ENCODE results near the gene NGEF.
"Not testable (repeated sequence)": the region's sequence is repeated elsewhere in the genome, so short reads cannot be mapped to it uniquely, and the experiment has no call there.

NGEF gene

GRCh38 chr2:232860593-232861241 is 152.3 kb downstream of the NGEF start:
- no peak for DNase-seq (ENCODE audit: insufficient read length, low spot score)
- TF ChIP-seq CTCF (IDR thresholded peaks at IDR 0.05; ENCODE audit: insufficient read depth, missing control alignments), result no peak
- FAIRE-seq, result no peak

- no peak for TF ChIP-seq CTCF (IDR thresholded peaks at IDR 0.05; ENCODE audit: insufficient read depth, missing control alignments)
- no peak for FAIRE-seq
Measured at GRCh38 chr2:232859385-232859916, 153.6 kb downstream of the NGEF start.

GRCh38 chr2:232857158-232857563 is 155.9 kb downstream of the NGEF start:
- DNase-seq (ENCODE audit: insufficient read length, low spot score), result no peak

More at GRCh38 chr2:232859385-232859916, 153.6 kb downstream of the NGEF start:
- no peak for DNase-seq (ENCODE audit: insufficient read length, low spot score)

GRCh38 chr2:232854082-232854481 is 159.0 kb downstream of the NGEF start:
- FAIRE-seq, result no peak
- TF ChIP-seq CTCF (IDR thresholded peaks at IDR 0.05; ENCODE audit: insufficient read depth, missing control alignments), result no peak
- DNase-seq (ENCODE audit: insufficient read length, low spot score), result no peak

More at GRCh38 chr2:232857158-232857563, 155.9 kb downstream of the NGEF start:
- TF ChIP-seq CTCF (IDR thresholded peaks at IDR 0.05; ENCODE audit: insufficient read depth, missing control alignments), result no peak
- no peak for FAIRE-seq

- FAIRE-seq (no peak), DNase-seq (ENCODE audit: insufficient read length, low spot score) (no peak)
- TF ChIP-seq CTCF (IDR thresholded peaks at IDR 0.05; ENCODE audit: insufficient read depth, missing control alignments), result no peak
Measured at GRCh38 chr2:232852676-232853075, 160.4 kb downstream of the NGEF start.

GRCh38 chr2:232852081-232852480 is 161.0 kb downstream of the NGEF start:
- DNase-seq (ENCODE audit: insufficient read length, low spot score), result not testable (repeated sequence)

GRCh38 chr2:232850039-232850438 is 163.0 kb downstream of the NGEF start:
- no peak for DNase-seq (ENCODE audit: insufficient read length, low spot score)
- TF ChIP-seq CTCF (IDR thresholded peaks at IDR 0.05; ENCODE audit: insufficient read depth, missing control alignments), result no peak
- no peak for FAIRE-seq

More at GRCh38 chr2:232852081-232852480, 161.0 kb downstream of the NGEF start:
- not testable (repeated sequence) for FAIRE-seq

Data from D721Med (cell line).